Endothelial cell of umbilical vein (primary cell): ENCODE measurements around the gene KCNMA1. TPM values are rescaled to one million over a fixed set of nuclear protein-coding genes. Genes with fewer than 3 reads are reported as not detected.

Experiments
- BruUV-seq: library from RNA; stranded (reverse); fragments of 400-500 nt; replicated peaks from 2 replicates; lab custom pipeline; 2021; lab: Mats Ljungman, UMichigan
- CTCF ChIA-PET: fragments of 300-600, 350-600 bp; sonication (Branson Sonifier 250); formaldehyde crosslinking; loops from one replicate; lab custom pipeline; 2021; ENCODE audit warnings: antibody characterized with exemption, inconsistent platforms; lab: Charles Lee
- POLR2A ChIA-PET: fragments of 300-600, 350-600 bp; sonication (Branson Sonifier 250); formaldehyde crosslinking; loops from one replicate; lab custom pipeline; 2021; ENCODE audit warnings: antibody characterized with exemption, inconsistent platforms; lab: Charles Lee
- DNase-seq: peaks from one replicate; pipeline ENCODE4 v3.0.0-alpha.2; 2011; ENCODE audit warnings: low read depth, low spot score
- FAIRE-seq: peaks from 2 replicates; lab custom pipeline; 2011; peaks lifted over from hg19 to GRCh38; lab: Jason Lieb, UNC
- H2AFZ ChIP-seq: 2 replicates; pipeline ENCODE4 v1.6.0; 2012; ENCODE audit warnings: low read depth, low read length, control low read depth, inconsistent platforms
- H3K27ac ChIP-seq: 2 replicates; pipeline ENCODE4 v1.5.1; 2011; ENCODE audit warnings: low read depth, mild to moderate bottlenecking, control low read depth, low read length, moderate library complexity; ENCODE audit not compliant: insufficient read depth
- H3K27me3 ChIP-seq, 2 experiments: 2 replicates each; pipeline versions ENCODE4 v1.6.0 to v1.6.1; 2011; ENCODE audit warnings: low read length in 2 of 2, mixed read lengths in 1 of 2; ENCODE audit not compliant: control insufficient read depth in 2 of 2, insufficient read depth in 2 of 2
- H3K36me3 ChIP-seq, 2 experiments: 2 replicates in 1 of 2; 3 replicates in 1 of 2; pipeline ENCODE4 v1.5.1; 2011; ENCODE audit warnings: low read length in 2 of 2, mild to moderate bottlenecking in 1 of 2, moderate library complexity in 1 of 2; ENCODE audit not compliant: control insufficient read depth in 2 of 2, insufficient read depth in 2 of 2; ENCODE audit errors: extremely low read depth in 1 of 2
- H3K4me1 ChIP-seq: 3 replicates; pipeline ENCODE4 v1.5.1; 2011; ENCODE audit warnings: mild to moderate bottlenecking, low read length; ENCODE audit not compliant: control insufficient read depth, insufficient read depth; ENCODE audit errors: extremely low read depth
- H3K4me2 ChIP-seq: 2 replicates; pipeline ENCODE4 v1.6.1; 2011; ENCODE audit warnings: low read length, control low read depth, mixed read lengths; ENCODE audit not compliant: insufficient read depth
- H3K4me3 ChIP-seq, 3 experiments: fragments of 200-600 bp in 1 of 3; sonication (generic), shearing (Covaris generic) in 1 of 3; replicated peaks in 1 of 3; 2 replicates each; pipeline ENCODE4 v1.5.1; 2011 to 2016; ENCODE audit warnings: control low read depth in 3 of 3, low read length in 3 of 3, mild to moderate bottlenecking in 2 of 3, inconsistent platforms in 1 of 3, low read depth in 1 of 3, moderate library complexity in 1 of 3; ENCODE audit not compliant: insufficient read depth in 1 of 3
- H3K79me2 ChIP-seq: 2 replicates; pipeline ENCODE4 v1.6.0; 2012; ENCODE audit warnings: low read length, inconsistent platforms; ENCODE audit not compliant: control insufficient read depth, insufficient read depth
- H3K9ac ChIP-seq: replicated peaks from 2 replicates; pipeline ENCODE3; 2011; ENCODE audit warnings: low read length, control low read depth; ENCODE audit not compliant: insufficient read depth; ENCODE audit errors: extremely low read depth
- H3K9me1 ChIP-seq: replicated peaks from 3 replicates; pipeline ENCODE4 v1.6.0; 2011; ENCODE audit warnings: mild to moderate bottlenecking, low read length; ENCODE audit not compliant: control insufficient read depth, insufficient read depth; ENCODE audit errors: extremely low read depth
- H3K9me3 ChIP-seq: replicated peaks from 2 replicates; pipeline ENCODE4 v1.5.1; 2012; ENCODE audit warnings: low read length, inconsistent platforms; ENCODE audit not compliant: control insufficient read depth, insufficient read depth
- H4K20me1 ChIP-seq: replicated peaks from 2 replicates; pipeline ENCODE3; 2011; ENCODE audit warnings: mild to moderate bottlenecking, low read length; ENCODE audit not compliant: control insufficient read depth, insufficient read depth; ENCODE audit errors: extremely low read depth
- EZH2 ChIP-seq: IDR thresholded peaks from 2 replicates; pipeline ENCODE4 v1.6.1; 2012; ENCODE audit warnings: borderline replicate concordance, low read depth, mild to moderate bottlenecking, moderate library complexity, low read length, inconsistent platforms; ENCODE audit not compliant: severe bottlenecking
- FOS ChIP-seq: IDR thresholded peaks from 2 replicates; pipeline ENCODE4 v1.6.1; 2011; ENCODE audit warnings: mild to moderate bottlenecking, low read length, moderate library complexity, borderline replicate concordance; ENCODE audit not compliant: insufficient read depth
- GATA2 ChIP-seq: IDR thresholded peaks from 2 replicates; pipeline ENCODE4 v1.7.0; 2011; ENCODE audit warnings: low read depth, mild to moderate bottlenecking, moderate library complexity, mixed read lengths, low read length; ENCODE audit not compliant: insufficient read length, insufficient read depth
- JUN ChIP-seq: IDR thresholded peaks from 2 replicates; pipeline ENCODE4 v1.6.1; 2011; ENCODE audit warnings: borderline replicate concordance, low read depth; ENCODE audit not compliant: insufficient read length, insufficient read depth
- MAX ChIP-seq: IDR thresholded peaks from 2 replicates; pipeline ENCODE4 v1.6.1; 2011; ENCODE audit not compliant: insufficient read depth, insufficient read length
- MYC ChIP-seq: IDR thresholded peaks from one replicate; pipeline ENCODE4 v1.6.1; 2011; ENCODE audit warnings: mild to moderate bottlenecking, low read depth, low read length
- dilution Hi-C: fragments of 300-500 bp; cut with MboI; formaldehyde crosslinking; loops from one replicate; pipeline ENCODE4 v1.15.0; 2019; ENCODE audit warnings: low sequenced_read_pairs; ENCODE audit not compliant: extremely low pct_ligation_motif_present
- intact Hi-C: fragments of 100-400 bp; cut with micrococcal nuclease; formaldehyde crosslinking; loops from one replicate; pipeline ENCODE4 v1.10.0; 2022
- polyA plus RNA-seq, 4 experiments: library from polyadenylated mRNA; depleted of rRNA in 3 of 4; stranded (reverse) in 3 of 4; unstranded in 1 of 4; fragments of >200 nt; gene quantifications; 2 replicates each; pipeline versions ENCODE4 v1.2.1 to v1.2.3, GENCODE V29; 2011 to 2012; ENCODE audit warnings: missing spikeins in 1 of 4
- total RNA-seq: library from RNA; stranded (reverse); gene quantifications from 2 replicates; pipeline ENCODE4 v1.2.3, GENCODE V29; 2021

Gene KCNMA1
- total and polyA plus RNA-seq, 2 donors (not counting 3 experiments of a cell fraction or from before 2014, with no cell fraction given) = 0.10 to 0.82 TPM

GRCh38 chr10:77393821-77394501 lies 243.6 kb downstream of the KCNMA1 start:
- BruUV-seq = no TSS peak
- Histone ChIP-seq H2AFZ (peak overlapping the region; percentile 1), H3K27ac (peak overlapping the region; percentile 77), H3K9ac (no peak overlapping the region), H3K4me1 (peaks cover 33% of the 10 kb centered on the region), H3K27me3 (no peaks in the 10 kb centered on the region), H3K9me1 (no peaks in the 10 kb centered on the region), H4K20me1 (no peaks in the 10 kb centered on the region), H3K79me2 (no peaks in the 10 kb centered on the region), H3K4me2 (no peak overlapping the region), H3K9me3 (no peaks in the 10 kb centered on the region), H3K4me3 (no peak overlapping the region), H3K36me3 (no peaks in the 10 kb centered on the region)
- CTCF ChIA-PET = interaction anchor here (1.9 kb wide), 1 partner anchor 229 kb away, joined by 16 read pairs; no protein-coding TSS in a partner anchor
- intact Hi-C loops = loop anchor here (1.0 to 5.0 kb wide), 8 partner anchors 11 to 363 kb away; no protein-coding TSS in a partner anchor
- dilution Hi-C loops = no loop called here
- FAIRE-seq = no peak
- no peak for TF ChIP-seq JUN
- no peak for TF ChIP-seq MAX
- no peak for TF ChIP-seq EZH2
- no peak for TF ChIP-seq FOS
- no peak for TF ChIP-seq MYC
- no peak for TF ChIP-seq GATA2
- no peak for DNase-seq
- POLR2A ChIA-PET = no interaction called here
